Suprapubic skin (tissue), 4 donors: ENCODE results near the gene RPTOR. TPM values are rescaled to one million over a fixed set of nuclear protein-coding genes. Genes with fewer than 3 reads are reported as not detected.
A peak's percentile ranks its signal among the peaks of the same experiment; 100 is the strongest.
"Not testable (repeated sequence)": the region's sequence is repeated elsewhere in the genome, so short reads cannot be mapped to it uniquely, and the experiment has no call there.

Experiments
- DNase-seq, 2 donors: peaks; one replicate each; pipeline ENCODE4 v3.0.0-alpha.2; 2019; ENCODE audit warnings: low spot score in 2 of 2
- H3K27ac ChIP-seq: fragments of 200-600 bp; sonication (generic); one replicate; pipeline ENCODE4 v1.5.1; 2019
- H3K27me3 ChIP-seq: fragments of 200-600 bp; sonication (generic); one replicate; pipeline ENCODE4 v1.5.1; 2019
- H3K36me3 ChIP-seq: fragments of 200-600 bp; sonication (generic); one replicate; pipeline ENCODE4 v1.5.1; 2019
- H3K4me1 ChIP-seq: fragments of 200-600 bp; sonication (generic); one replicate; pipeline ENCODE4 v1.5.1; 2019
- H3K4me3 ChIP-seq: fragments of 200-600 bp; sonication (generic); one replicate; pipeline ENCODE4 v1.5.1; 2019; ENCODE audit warnings: mild to moderate bottlenecking
- H3K9me3 ChIP-seq: fragments of 200-600 bp; sonication (generic); one replicate; pipeline ENCODE4 v1.5.1; 2019
- EP300 ChIP-seq: sonication (generic); formaldehyde crosslinking; IDR thresholded peaks from one replicate; pipeline ENCODE4 v1.6.1; 2017; ENCODE audit warnings: antibody characterized with exemption
- POLR2A ChIP-seq, 2 donors: fragments of 450-650 bp; IDR thresholded peaks; one replicate each; pipeline ENCODE4 v1.6.1; 2017; ENCODE audit warnings: antibody characterized with exemption in 2 of 2, mild to moderate bottlenecking in 2 of 2, moderate library complexity in 2 of 2
- POLR2AphosphoS5 ChIP-seq, 3 donors: sonication (generic); formaldehyde crosslinking; IDR thresholded peaks; one replicate each; pipeline ENCODE4 v1.6.1; 2017; ENCODE audit warnings: antibody characterized with exemption in 3 of 3
- WGBS: methylation state at CpG from one replicate; pipeline ENCODE4 v1.1.5; 2018; 5-methylcytosine and 5-hydroxymethylcytosine counted together
- total RNA-seq, 4 donors: library from RNA; depleted of rRNA; stranded (reverse); fragments of >200 nt; gene quantifications; one replicate each; pipeline ENCODE4 v1.1.0, GENCODE V29; 2016
- TF ChIP-seq, protein P1 (sequence below), 2 donors: fragments of 200-600 bp in 1 of 2; fragments of 450-650 bp in 1 of 2; sonication (generic) in 1 of 2; IDR thresholded peaks; one replicate each; pipeline ENCODE4 v1.5.1; 2016 to 2019; ENCODE audit warnings: antibody characterized with exemption in 2 of 2, mild to moderate bottlenecking in 1 of 2, moderate library complexity in 1 of 2

RPTOR gene
- total RNA-seq, 4 donors from 2014 or later, result 45.8 to 84.6 (median 53.0) TPM

DNA sequence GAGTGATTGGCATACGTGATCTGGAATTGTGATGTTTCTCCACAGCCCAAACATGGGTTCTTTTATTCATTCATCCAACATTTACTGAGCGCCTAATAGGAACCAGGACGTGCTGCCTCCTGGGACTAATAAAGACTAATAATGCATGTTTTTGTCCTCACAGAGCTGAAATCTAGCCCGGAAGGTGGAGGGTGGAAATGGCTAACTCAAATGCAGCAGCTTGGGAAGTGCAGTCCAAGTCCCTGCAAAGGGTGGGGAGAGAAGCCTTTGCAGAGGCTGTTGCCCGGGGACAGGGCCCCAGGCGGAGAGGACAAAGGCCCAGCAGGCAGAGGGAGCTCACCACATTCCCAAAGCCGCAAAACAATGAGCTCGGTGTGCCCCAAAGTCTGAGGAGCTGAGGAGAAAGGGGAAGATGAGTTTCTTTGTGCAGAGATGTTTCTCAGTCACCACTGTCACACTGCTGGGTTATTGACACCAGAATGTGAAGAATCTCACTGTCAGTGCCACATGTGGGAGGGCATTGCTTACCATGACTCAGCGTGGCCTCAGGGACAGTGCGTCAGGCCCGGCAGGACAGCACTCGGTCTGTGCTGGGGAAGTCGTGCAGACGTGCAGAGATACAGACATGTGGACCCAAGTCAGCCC, 328.8 kb downstream of the RPTOR start:
- H3K27me3 ChIP-seq, result no peaks in the 10 kb centered on the region
- no peak overlapping the region for H3K4me3 ChIP-seq
- H3K4me1 ChIP-seq, result peaks cover 15% of the 10 kb centered on the region
- peak in 1 of 2 donors; percentile 59 for DNase-seq
- H3K9me3 ChIP-seq, result no peaks in the 10 kb centered on the region
- 65% methylated on average over 14 of the region's 14 CpGs for WGBS
- H3K36me3 ChIP-seq, result peaks cover 6% of the 10 kb centered on the region
- TF ChIP-seq, protein P1, sequence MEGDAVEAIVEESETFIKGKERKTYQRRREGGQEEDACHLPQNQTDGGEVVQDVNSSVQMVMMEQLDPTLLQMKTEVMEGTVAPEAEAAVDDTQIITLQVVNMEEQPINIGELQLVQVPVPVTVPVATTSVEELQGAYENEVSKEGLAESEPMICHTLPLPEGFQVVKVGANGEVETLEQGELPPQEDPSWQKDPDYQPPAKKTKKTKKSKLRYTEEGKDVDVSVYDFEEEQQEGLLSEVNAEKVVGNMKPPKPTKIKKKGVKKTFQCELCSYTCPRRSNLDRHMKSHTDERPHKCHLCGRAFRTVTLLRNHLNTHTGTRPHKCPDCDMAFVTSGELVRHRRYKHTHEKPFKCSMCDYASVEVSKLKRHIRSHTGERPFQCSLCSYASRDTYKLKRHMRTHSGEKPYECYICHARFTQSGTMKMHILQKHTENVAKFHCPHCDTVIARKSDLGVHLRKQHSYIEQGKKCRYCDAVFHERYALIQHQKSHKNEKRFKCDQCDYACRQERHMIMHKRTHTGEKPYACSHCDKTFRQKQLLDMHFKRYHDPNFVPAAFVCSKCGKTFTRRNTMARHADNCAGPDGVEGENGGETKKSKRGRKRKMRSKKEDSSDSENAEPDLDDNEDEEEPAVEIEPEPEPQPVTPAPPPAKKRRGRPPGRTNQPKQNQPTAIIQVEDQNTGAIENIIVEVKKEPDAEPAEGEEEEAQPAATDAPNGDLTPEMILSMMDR (IDR thresholded peaks at IDR 0.05), result no peak
- TF ChIP-seq EP300, result no peak
- H3K27ac ChIP-seq, result no peak overlapping the region

DNA sequence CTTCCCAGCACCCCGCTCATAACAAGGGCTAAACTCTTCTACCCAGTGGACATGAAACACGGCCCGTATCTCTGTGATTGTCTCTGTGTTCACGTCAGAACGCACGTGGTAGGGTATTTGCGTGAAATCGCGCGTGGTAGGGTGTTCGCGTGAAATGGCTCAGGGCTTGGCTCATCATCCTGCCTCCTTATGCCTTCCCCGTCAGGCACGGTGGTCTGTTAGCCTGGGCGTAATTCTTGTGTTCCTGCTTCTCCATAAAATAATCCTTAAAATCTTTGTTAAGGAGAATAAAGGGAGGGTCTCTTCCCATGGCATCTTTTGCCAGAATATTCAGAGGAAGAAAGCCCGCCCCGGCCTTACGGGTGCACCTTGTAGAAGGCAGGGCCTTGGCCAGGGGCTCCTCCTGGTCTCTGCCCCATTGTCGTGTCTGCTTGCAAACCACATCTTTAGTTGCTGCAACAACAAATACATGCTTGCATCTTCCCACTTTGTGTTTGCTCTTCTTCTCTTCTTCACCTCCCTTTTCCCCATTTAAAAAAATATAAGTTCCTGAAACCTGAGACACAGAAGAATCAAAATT, 330.3 kb downstream of the RPTOR start:
- H3K4me3 ChIP-seq, result no peak overlapping the region
- H3K9me3 ChIP-seq, result no peaks in the 10 kb centered on the region
- no peak overlapping the region for H3K27ac ChIP-seq
- peaks cover 6% of the 10 kb centered on the region for H3K36me3 ChIP-seq
- peaks cover 15% of the 10 kb centered on the region for H3K4me1 ChIP-seq
- 97% methylated on average over 19 of the region's 19 CpGs for WGBS
- H3K27me3 ChIP-seq, result no peaks in the 10 kb centered on the region
- TF ChIP-seq EP300 (no peak), POLR2AphosphoS5 (IDR thresholded peaks at IDR 0.05) (no peak), POLR2A (IDR thresholded peaks at IDR 0.05) (no peak)
- TF ChIP-seq, protein P1 (IDR thresholded peaks at IDR 0.05), result no peak
- peak in 1 of 2 donors; percentile 25 for DNase-seq

DNA sequence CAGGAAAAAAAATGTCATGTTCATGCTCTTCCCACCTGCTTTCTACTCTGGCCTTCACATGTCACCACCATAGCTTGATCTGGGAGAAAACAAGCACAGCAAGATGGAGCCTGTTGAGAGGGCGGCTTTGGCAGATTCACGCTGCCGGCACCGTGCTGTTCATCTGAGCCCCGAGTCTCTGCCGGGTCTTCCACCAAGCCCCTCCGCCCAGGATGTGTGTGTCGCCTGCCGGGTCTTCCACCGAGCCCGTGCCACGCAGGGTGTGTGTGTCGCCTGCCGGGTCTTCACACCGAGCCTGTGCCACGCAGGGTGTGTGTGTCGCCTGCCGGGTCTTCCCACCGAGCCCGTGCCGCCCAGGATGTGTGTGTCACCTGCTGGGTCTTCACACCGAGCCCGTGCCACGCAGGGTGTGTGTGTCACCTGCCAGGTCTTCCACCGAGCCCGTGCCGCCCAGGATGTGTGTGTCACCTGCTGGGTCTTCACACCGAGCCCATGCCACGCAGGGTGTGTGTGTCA, 330.9 kb downstream of the RPTOR start:
- not testable (repeated sequence) for H3K27ac ChIP-seq, H3K9me3 ChIP-seq, H3K27me3 ChIP-seq, H3K4me3 ChIP-seq
- DNase-seq, result peak in 1 of 2 donors; percentile 26
- peaks cover 15% of the 10 kb centered on the region for H3K4me1 ChIP-seq
- 97% methylated on average over 5 of the region's 29 CpGs for WGBS
- peaks cover 10% of the 10 kb centered on the region for H3K36me3 ChIP-seq

DNA sequence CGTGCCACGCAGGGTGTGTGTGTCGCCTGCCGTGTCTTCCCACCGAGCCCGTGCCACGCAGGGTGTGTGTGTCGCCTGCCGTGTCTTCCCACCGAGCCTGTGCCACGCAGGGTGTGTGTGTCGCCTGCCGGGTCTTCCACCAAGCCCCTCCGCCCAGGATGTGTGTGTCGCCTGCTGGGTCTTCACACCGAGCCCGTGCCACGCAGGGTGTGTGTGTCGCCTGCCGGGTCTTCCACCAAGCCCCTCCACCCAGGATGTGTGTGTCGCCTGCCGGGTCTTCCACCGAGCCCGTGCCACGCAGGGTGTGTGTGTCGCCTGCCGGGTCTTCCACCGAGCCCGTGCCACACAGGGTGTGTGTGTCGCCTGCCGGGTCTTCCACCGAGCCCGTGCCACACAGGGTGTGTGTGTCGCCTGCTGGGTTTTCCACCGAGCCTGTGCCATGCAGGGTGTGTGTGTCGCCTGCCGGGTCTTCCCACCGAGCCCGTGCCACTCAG, 331.9 kb downstream of the RPTOR start:
- H3K27me3 ChIP-seq, H3K27ac ChIP-seq, H3K4me3 ChIP-seq, H3K9me3 ChIP-seq: not testable (repeated sequence)
- Histone ChIP-seq H3K36me3 (peaks cover 15% of the 10 kb centered on the region), H3K4me1 (peaks cover 15% of the 10 kb centered on the region)
- peak in 1 of 2 donors; percentile 19 for DNase-seq
- WGBS, result 94% methylated on average over 23 of the region's 39 CpGs

DNA sequence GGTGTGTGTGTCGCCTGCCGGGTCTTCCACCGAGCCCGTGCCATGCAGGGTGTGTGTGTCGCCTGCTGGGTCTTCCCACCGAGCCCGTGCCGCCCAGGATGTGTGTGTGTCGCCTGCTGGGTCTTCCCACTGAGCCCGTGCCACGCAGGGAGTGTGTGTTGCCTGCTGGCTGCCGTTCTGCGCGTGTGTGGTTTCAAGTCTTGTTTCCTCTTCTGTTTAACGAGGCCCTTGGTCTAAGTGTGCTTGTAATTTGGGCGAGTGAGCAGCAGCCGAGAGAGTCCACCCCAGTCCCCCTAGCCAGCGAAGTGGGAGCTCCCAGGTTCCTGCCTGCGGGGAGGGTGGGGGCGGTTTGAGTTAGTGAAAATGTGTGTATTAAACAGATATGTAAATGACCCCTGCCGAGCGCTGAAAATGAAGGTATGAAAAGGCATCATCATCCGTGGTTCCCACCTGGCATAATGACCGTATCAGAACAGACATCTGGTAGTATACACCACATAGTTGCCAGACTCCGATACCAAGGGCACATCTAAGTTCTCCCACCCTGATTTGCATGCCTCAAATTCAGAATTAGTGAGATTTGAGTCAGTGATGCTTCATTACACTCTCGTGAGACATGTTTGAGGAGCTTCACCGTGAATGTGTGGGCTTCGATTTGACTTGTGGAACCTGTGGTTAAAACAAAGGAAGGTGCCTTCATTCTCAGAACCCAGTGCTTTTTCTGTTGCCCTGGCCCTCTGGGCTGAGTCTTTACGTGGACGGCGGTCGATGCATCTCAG, 332.5 kb downstream of the RPTOR start:
- H3K4me3 ChIP-seq, result no peak overlapping the region
- no peaks in the 10 kb centered on the region for H3K27me3 ChIP-seq
- peak in 1 of 2 donors; percentile 30 for DNase-seq
- no peaks in the 10 kb centered on the region for H3K9me3 ChIP-seq
- H3K4me1 ChIP-seq, result peaks cover 15% of the 10 kb centered on the region
- H3K36me3 ChIP-seq, result peaks cover 21% of the 10 kb centered on the region
- WGBS, result 86% methylated on average over 27 of the region's 32 CpGs
- no peak overlapping the region for H3K27ac ChIP-seq
- TF ChIP-seq, protein P1 (IDR thresholded peaks at IDR 0.05), result no peak
- TF ChIP-seq EP300, result no peak
- TF ChIP-seq POLR2AphosphoS5 (IDR thresholded peaks at IDR 0.05), result no peak
- TF ChIP-seq POLR2A (IDR thresholded peaks at IDR 0.05), result no peak

DNA sequence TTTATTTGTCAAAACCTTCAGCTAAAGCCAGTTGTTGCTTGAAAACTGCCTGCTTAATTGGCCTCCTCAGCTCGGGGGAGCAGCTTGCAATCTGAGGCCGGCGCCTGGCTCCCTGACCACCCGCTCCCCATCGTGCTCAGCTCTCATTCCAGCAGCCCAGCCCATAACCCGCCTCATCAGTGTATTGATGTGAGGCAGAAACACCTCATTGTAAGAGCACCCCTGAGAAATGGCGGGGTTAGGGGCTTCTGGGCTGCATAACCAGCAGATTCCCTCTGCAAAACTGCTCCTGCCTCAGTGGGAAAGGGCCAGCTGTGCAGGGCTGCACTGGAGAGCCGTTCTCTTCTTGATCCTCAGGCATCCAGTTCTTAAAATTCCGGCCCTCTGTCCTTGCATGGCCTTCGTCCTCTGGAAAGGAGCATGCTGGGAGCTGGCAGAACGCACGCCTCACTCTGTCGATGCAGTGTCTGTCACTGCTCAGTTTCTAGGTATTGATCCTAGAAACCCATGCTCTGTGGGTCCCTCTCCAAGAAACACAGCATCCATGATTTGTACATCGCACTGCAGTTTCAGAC, 333.2 kb downstream of the RPTOR start:
- Histone ChIP-seq H3K9me3 (no peaks in the 10 kb centered on the region), H3K4me1 (peaks cover 11% of the 10 kb centered on the region), H3K27ac (no peak overlapping the region), H3K27me3 (no peaks in the 10 kb centered on the region), H3K4me3 (no peak overlapping the region), H3K36me3 (peaks cover 28% of the 10 kb centered on the region)
- peak in 1 of 2 donors; percentile 30 for DNase-seq
- no peak for TF ChIP-seq EP300
- TF ChIP-seq POLR2A (IDR thresholded peaks at IDR 0.05), result no peak
- TF ChIP-seq POLR2AphosphoS5 (IDR thresholded peaks at IDR 0.05), result no peak
- TF ChIP-seq, protein P1 (IDR thresholded peaks at IDR 0.05), result no peak
- WGBS, result 94% methylated on average over 13 of the region's 14 CpGs
